Prostate gland (tissue), 2 donors: Measurements from ENCODE around the gene DLL1. TPM values are rescaled to one million over a fixed set of nuclear protein-coding genes. Genes with fewer than 3 reads are reported as not detected.
"Not testable (repeated sequence)": the region's sequence is repeated elsewhere in the genome, so short reads cannot be mapped to it uniquely, and the experiment has no call there.

ENCODE experiments used
- DNase-seq: peaks from one replicate; pipeline ENCODE4 v3.0.0-alpha.2; 2019; ENCODE audit warnings: low spot score
- H3K27ac ChIP-seq, 2 donors: fragments of 200-600 bp; sonication (generic); 2 replicates each; pipeline ENCODE4 v1.5.1; 2017 to 2019
- H3K27me3 ChIP-seq: fragments of 200-600 bp; sonication (generic); replicated peaks from 2 replicates; pipeline ENCODE4 v1.5.1; 2019; ENCODE audit not compliant: insufficient read depth
- H3K36me3 ChIP-seq, 2 donors: fragments of 200-600 bp; sonication (generic); 1 replicate in 1 of 2; 2 replicates in 1 of 2; pipeline versions ENCODE4 v1.5.1 to v1.8.1; 2017 to 2019
- H3K4me1 ChIP-seq: fragments of 200-600 bp; sonication (generic); replicated peaks from 2 replicates; pipeline ENCODE4 v1.5.1; 2019
- H3K4me3 ChIP-seq, 2 donors: fragments of 200-600 bp; sonication (generic); 2 replicates each; pipeline ENCODE4 v1.5.1; 2017 to 2019
- H3K9me3 ChIP-seq: fragments of 200-600 bp; sonication (generic); 2 replicates; pipeline ENCODE4 v1.5.1; 2017
- POLR2A ChIP-seq: fragments of 450-650 bp; IDR thresholded peaks from one replicate; pipeline ENCODE4 v1.6.1; 2016; ENCODE audit warnings: antibody characterized with exemption, mild to moderate bottlenecking
- POLR2AphosphoS5 ChIP-seq: sonication (generic); formaldehyde crosslinking; IDR thresholded peaks from one replicate; pipeline ENCODE4 v1.6.1; 2017; ENCODE audit warnings: antibody characterized with exemption
- WGBS: methylation state at CpG from one replicate; pipeline ENCODE4 v1.1.5; 2018; 5-methylcytosine and 5-hydroxymethylcytosine counted together
- intact Hi-C: fragments of 100-400 bp; cut with DNase I; formaldehyde crosslinking; loops from one replicate; pipeline ENCODE4 v1.14.2; 2022
- total RNA-seq, 2 donors: library from RNA; depleted of rRNA; stranded (reverse); fragments of >200 nt; gene quantifications; one replicate each; pipeline ENCODE4 v1.1.0, GENCODE V29; 2016
- TF ChIP-seq, protein P1 (sequence below), 4 experiments: fragments of 200-600 bp in 2 of 4; fragments of 450-650 bp in 2 of 4; sonication (generic) in 2 of 4; IDR thresholded peaks; 1 replicate in 3 of 4; 2 replicates in 1 of 4; pipeline ENCODE4 v1.5.1; 2016 to 2019; ENCODE audit warnings: antibody characterized with exemption in 4 of 4, mild to moderate bottlenecking in 2 of 4, moderate library complexity in 2 of 4

Gene DLL1, protein sequence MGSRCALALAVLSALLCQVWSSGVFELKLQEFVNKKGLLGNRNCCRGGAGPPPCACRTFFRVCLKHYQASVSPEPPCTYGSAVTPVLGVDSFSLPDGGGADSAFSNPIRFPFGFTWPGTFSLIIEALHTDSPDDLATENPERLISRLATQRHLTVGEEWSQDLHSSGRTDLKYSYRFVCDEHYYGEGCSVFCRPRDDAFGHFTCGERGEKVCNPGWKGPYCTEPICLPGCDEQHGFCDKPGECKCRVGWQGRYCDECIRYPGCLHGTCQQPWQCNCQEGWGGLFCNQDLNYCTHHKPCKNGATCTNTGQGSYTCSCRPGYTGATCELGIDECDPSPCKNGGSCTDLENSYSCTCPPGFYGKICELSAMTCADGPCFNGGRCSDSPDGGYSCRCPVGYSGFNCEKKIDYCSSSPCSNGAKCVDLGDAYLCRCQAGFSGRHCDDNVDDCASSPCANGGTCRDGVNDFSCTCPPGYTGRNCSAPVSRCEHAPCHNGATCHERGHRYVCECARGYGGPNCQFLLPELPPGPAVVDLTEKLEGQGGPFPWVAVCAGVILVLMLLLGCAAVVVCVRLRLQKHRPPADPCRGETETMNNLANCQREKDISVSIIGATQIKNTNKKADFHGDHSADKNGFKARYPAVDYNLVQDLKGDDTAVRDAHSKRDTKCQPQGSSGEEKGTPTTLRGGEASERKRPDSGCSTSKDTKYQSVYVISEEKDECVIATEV
- 10 to 100 TPM; 16.0 to 40.4 TPM for total RNA-seq

DNA sequence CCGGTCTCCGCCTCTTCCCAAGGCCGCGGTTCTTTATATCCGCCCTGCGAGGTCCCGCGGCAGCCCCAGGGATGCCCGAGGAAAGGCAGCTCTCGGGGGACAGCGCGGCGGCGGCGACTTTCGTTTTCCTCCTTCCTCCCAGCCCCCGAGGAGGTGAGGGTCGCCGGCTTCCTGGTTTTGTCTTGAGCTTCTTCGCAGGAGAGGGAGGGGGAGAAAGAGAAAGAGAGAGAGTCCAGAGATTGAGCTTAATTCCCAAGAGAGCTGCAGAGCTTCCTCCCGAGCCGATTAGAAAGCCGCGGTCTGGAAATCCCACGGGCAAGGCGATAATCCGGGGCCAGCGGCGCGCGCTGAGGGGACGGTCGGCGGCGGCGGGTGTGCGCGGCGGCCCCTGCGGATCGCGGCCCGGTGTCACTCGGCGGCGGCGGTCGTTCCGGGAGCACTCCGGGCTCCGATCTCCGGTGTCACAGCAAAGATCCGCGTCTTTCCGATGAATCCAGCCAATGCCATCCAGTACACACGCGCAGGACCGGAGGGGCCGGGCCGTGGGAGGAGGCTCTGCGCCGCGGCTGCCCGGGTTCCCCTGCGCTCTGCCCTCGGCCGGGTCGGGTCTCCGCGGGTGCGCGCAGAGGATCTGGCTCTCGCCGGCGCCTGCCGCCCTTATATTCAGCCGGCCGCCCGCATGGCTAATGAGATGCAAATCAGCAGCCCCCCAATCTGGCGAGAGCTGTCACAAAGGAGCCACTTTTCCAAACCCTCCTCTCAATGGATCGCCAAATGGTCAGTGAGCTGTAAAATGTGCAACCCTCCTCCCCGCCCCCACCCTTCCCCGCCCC, at the start of gene DLL1:
DLL1 (minus strand) TSS at position 783 of the 833 bp plus-strand sequence. CDS start 939 bp downstream, outside the sequence.
- TF ChIP-seq, protein P1, sequence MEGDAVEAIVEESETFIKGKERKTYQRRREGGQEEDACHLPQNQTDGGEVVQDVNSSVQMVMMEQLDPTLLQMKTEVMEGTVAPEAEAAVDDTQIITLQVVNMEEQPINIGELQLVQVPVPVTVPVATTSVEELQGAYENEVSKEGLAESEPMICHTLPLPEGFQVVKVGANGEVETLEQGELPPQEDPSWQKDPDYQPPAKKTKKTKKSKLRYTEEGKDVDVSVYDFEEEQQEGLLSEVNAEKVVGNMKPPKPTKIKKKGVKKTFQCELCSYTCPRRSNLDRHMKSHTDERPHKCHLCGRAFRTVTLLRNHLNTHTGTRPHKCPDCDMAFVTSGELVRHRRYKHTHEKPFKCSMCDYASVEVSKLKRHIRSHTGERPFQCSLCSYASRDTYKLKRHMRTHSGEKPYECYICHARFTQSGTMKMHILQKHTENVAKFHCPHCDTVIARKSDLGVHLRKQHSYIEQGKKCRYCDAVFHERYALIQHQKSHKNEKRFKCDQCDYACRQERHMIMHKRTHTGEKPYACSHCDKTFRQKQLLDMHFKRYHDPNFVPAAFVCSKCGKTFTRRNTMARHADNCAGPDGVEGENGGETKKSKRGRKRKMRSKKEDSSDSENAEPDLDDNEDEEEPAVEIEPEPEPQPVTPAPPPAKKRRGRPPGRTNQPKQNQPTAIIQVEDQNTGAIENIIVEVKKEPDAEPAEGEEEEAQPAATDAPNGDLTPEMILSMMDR (IDR thresholded peaks at IDR 0.05): no peak
- TF ChIP-seq POLR2AphosphoS5 (peak; percentile 27), POLR2A (peak; percentile 59)
- peak within 1 kb of the TSS; percentile 60 to 76 for H3K4me3 ChIP-seq
- no peaks in the 10 kb centered on the region for H3K9me3 ChIP-seq
- no peaks in the 10 kb centered on the region for H3K27me3 ChIP-seq
- peaks cover 0 to 2% of the 10 kb centered on the region in 2 donors for H3K36me3 ChIP-seq
- peak; percentile 48 for DNase-seq
- under 1% methylated on average over 34 of the region's 83 CpGs for WGBS
- intact Hi-C loops: loop anchor here (5.0 to 10.0 kb wide), 3 partner anchors 246 to 458 kb away; no protein-coding TSS in a partner anchor
- no peaks in the 10 kb centered on the region for H3K4me1 ChIP-seq
- H3K27ac ChIP-seq: peak within 1 kb of the TSS; percentile 81 to 82

DNA sequence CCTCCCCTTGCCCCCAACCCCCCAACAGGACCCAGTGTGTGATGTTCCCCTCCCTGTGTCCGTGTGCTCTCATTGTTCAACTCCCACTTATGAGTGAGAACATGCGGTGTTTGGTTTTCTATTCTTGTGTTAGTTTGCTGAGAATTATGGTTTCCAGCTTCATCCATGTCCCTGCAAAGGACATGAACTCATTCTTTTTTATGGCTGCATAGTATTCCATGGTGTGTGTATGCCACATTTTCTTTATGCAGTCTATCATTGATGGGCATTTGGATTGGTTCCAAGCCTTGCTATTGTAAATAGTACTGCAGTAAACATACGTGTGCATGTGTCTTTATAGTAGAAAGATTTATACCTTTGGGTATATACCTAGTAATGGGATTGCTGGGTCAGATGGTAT, 44.3 kb upstream of the DLL1 start:
- H3K4me3 ChIP-seq, H3K4me1 ChIP-seq, H3K27me3 ChIP-seq, H3K27ac ChIP-seq, H3K36me3 ChIP-seq, H3K9me3 ChIP-seq, DNase-seq, intact Hi-C loops: not testable (repeated sequence)
- 89% methylated on average over 3 of the region's 3 CpGs for WGBS

GRCh38 chr6:170329321-170329720, 38.4 kb upstream of the DLL1 start:
- Histone ChIP-seq H3K27me3 (no peaks in the 10 kb centered on the region), H3K36me3 (peaks cover 0 to 12% of the 10 kb centered on the region in 2 donors), H3K4me3 (no peak overlapping the region), H3K4me1 (no peaks in the 10 kb centered on the region), H3K9me3 (no peaks in the 10 kb centered on the region), H3K27ac (no peak overlapping the region)
- intact Hi-C loops: no loop called here
- DNase-seq: no peak
- TF ChIP-seq POLR2A (no peak), POLR2AphosphoS5 (no peak)
- TF ChIP-seq, protein P1 (IDR thresholded peaks at IDR 0.05): no peak
- WGBS: 88% methylated on average over 8 of the region's 8 CpGs

DNA sequence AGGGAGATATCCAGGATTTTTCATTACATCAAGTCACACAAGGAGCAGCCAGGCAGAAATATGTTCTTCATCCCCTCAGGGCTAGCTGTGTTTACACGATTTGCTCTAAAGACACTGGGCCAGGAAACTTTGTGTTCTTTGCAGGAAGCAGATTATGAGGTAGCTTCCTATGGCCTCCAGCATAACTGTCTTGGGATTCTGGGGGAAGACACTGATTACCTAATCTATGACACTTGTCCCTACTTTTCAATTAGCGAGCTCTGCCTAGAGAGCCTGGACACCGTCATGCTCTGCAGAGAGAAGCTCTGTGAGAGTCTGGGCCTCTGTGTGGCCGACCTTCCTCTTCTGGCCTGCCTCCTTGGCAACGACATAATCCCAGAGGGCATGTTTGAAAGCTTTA, 26.8 kb upstream of the DLL1 start:
- Histone ChIP-seq H3K27ac (no peak overlapping the region), H3K36me3 (no peaks in the 10 kb centered on the region), H3K27me3 (no peaks in the 10 kb centered on the region), H3K4me1 (no peaks in the 10 kb centered on the region), H3K9me3 (no peaks in the 10 kb centered on the region), H3K4me3 (no peak overlapping the region)
- intact Hi-C loops: no loop called here
- TF ChIP-seq POLR2AphosphoS5 (no peak), POLR2A (no peak)
- TF ChIP-seq, protein P1 (IDR thresholded peaks at IDR 0.05): no peak
- 72% methylated on average over 5 of the region's 5 CpGs for WGBS
- DNase-seq: no peak

- no peak overlapping the region for H3K4me3 ChIP-seq
- intact Hi-C loops: no loop called here
- no peaks in the 10 kb centered on the region for H3K9me3 ChIP-seq
- no peaks in the 10 kb centered on the region for H3K27me3 ChIP-seq
- TF ChIP-seq POLR2AphosphoS5 (no peak), POLR2A (no peak)
- TF ChIP-seq, protein P1 (IDR thresholded peaks at IDR 0.05): no peak
- no peak overlapping the region for H3K27ac ChIP-seq
- no peak for DNase-seq
- H3K36me3 ChIP-seq: no peaks in the 10 kb centered on the region
- 96% methylated on average over 1 of the region's 1 CpG for WGBS
- H3K4me1 ChIP-seq: no peaks in the 10 kb centered on the region
Observed at GRCh38 chr6:170317076-170317475, 26.2 kb upstream of the DLL1 start.
